Cardiac fibroblast (primary cell): ENCODE data around the gene PNMA8A.
A peak's percentile ranks its signal among the peaks of the same experiment; 100 is the strongest.

Experiments
- DNase-seq, 2 donors: peaks; one replicate each; pipeline versions ENCODE4 v3.0.0 to v3.0.0-alpha.2; 2010; ENCODE audit warnings: low read depth in 2 of 2
- H3K4me3 ChIP-seq, 2 donors: replicated peaks in 1 of 2; 1 replicate in 1 of 2; 2 replicates in 1 of 2; pipeline ENCODE4 v1.5.1; 2011; ENCODE audit warnings: low read depth in 2 of 2, low read length in 2 of 2, mild to moderate bottlenecking in 2 of 2, moderate library complexity in 1 of 2
- TF ChIP-seq, protein P1 (sequence below): IDR thresholded peaks from one replicate; pipeline ENCODE4 v1.5.1; 2011; ENCODE audit warnings: low read depth, mild to moderate bottlenecking, low read length, inconsistent platforms

The PNMA8A gene

DNA sequence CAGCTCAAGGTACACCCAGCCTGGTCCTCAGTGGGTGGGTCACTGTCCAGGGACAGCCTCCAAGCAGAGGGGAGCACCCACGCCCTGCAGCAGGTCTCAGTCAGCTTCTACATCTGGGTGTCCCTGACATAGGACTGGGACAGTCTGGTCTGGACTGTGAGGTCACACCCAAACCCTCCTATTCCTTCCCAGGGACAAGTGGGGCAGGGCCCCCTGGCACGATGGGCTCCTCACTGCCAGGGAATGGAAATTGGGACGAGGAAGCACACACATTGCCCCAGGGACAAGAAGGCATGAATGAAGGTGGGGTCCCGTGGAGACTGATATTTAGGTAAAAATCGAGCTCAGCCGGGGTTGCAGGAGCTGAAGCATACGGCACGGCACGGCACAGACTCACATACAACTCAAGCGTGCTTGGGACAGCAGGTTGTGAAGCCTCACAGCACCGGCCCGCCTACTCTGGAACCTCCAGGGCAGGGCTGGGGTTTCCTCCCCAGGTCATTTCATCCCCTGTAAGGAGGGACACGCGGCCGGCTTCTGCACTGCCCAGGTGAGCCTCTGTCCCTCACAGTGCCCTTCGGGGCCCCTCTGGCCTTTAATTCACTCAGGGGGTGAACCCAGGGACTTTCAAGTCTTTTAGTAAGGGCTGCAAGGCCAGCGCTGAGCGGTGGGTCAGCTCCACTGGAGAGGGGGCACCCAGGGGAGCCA lies 20.8 kb upstream of the PNMA8A start:
- DNase-seq, result no peak
- TF ChIP-seq, protein P1, sequence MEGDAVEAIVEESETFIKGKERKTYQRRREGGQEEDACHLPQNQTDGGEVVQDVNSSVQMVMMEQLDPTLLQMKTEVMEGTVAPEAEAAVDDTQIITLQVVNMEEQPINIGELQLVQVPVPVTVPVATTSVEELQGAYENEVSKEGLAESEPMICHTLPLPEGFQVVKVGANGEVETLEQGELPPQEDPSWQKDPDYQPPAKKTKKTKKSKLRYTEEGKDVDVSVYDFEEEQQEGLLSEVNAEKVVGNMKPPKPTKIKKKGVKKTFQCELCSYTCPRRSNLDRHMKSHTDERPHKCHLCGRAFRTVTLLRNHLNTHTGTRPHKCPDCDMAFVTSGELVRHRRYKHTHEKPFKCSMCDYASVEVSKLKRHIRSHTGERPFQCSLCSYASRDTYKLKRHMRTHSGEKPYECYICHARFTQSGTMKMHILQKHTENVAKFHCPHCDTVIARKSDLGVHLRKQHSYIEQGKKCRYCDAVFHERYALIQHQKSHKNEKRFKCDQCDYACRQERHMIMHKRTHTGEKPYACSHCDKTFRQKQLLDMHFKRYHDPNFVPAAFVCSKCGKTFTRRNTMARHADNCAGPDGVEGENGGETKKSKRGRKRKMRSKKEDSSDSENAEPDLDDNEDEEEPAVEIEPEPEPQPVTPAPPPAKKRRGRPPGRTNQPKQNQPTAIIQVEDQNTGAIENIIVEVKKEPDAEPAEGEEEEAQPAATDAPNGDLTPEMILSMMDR, result no peak
- no peak overlapping the region for H3K4me3 ChIP-seq

DNA sequence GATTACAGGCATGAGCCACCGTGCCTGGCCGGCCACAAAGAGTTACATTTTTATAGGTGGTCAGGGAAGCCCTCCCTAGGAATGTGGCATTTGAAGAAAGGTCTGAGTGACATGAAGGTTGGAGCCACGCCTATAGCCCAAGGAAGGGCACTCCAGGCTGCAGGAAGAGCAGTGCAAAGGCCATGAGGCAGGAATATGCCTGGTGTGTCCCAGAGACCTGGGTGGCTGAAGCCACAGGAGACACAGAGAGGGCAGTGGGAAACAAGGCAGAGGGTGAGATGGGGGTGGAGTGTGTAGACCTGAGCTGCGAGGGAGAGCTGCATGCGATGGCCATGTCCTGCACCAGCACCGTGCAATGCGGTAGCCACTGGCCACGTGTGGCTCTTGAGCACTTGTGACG lies 19.4 kb upstream of the PNMA8A start:
- DNase-seq, result no peak
- no peak overlapping the region for H3K4me3 ChIP-seq
- TF ChIP-seq, protein P1, result no peak

DNA sequence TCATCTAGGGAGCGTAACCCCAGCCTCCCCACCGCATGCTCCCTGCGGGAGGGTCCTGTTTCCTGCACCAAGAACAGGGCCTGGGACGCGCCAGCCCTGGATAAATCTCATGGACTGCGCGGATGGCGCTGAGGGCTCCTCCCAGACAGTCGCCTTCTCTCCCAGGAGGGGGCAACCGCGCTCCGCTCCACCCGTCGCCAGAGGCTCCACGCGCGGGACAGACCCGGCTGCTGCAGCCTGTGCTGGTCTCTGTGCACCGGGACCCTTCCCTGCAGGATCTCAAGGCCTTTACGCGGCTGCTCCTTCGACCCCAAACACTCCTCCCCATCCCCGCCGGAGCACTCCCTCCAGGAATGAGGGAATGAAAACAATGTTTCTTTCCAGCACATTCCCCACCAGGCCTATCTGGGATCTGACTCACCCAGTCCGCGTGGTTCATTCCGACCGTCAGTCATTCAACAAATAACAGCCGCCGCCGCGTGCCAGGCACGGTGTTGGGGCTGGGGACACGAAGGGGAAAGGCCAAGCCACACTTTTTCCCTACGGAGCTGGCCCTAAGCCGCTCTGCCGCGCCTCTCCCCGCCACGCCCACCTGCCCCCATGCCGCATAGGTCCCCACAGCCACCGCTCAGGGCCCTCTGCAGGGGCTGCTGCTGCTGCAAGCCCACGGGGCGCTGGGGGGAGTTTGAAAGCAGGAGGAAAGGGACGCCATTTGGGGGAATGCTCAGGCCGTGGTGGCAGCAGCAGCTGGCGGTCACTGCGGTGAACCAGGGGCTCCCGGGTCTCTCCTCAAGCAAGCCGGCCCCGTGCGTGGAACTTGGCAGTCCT lies 18.3 kb upstream of the PNMA8A start:
- TF ChIP-seq, protein P1, result peak; percentile 41
- H3K4me3 ChIP-seq, result no peak overlapping the region
- DNase-seq, result peak; percentile 60 to 71

DNA sequence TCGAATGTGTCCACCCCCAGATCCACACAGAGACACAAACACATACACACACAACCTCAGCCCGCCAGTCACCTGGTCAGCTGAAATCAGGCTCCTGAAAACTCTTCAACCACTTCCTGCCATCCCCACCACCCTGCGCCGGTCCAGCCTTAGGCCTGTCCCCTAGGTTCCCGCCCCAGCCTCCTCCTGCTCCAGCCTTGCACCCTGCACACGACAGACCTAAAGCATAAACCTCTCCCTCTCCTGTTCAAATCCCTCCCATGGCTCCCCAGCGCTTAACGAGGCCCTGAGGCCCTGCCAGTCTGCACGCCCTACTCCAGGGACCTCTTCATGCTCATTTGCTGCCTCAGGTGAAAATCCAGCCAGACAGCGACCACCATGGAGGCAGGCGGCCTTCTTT lies 17.2 kb upstream of the PNMA8A start:
- no peak for DNase-seq
- no peak overlapping the region for H3K4me3 ChIP-seq
- TF ChIP-seq, protein P1, result no peak

DNA sequence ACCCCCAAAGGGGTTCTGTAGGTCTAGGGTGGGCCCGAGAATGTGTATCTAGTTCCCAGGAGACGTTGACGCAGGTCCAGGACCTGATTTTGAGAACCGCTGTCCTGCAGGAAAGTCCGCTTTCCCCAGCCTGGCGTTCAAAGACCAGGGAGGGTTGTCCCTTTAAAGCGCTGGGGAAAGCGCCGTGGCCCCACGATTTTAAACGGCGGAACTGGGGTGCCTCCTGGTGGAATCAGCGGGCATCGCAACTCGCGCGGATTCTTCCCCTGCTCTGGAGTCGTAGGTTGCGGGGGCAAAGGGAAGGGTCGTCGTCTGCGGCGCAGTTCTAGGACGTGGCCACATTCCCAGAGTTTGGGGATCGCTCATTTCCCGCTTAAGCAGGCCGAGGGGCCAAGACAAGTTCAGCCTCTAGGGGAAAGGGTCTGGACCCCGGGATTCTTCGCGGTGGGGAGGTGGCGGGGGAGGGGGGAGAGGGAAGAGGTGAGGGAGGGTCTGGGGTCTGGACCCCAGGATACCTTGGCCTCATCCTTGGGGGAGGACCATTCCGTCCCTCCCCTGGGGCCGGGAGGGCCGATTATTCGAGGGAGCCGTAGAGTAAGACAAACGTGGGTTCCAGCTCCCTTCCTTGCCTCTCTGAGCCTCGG lies 16.6 kb upstream of the PNMA8A start:
- peak; percentile 78 for DNase-seq
- H3K4me3 ChIP-seq, result peak overlapping the region; percentile 16 to 37
- TF ChIP-seq, protein P1, result peak; percentile 93

DNA sequence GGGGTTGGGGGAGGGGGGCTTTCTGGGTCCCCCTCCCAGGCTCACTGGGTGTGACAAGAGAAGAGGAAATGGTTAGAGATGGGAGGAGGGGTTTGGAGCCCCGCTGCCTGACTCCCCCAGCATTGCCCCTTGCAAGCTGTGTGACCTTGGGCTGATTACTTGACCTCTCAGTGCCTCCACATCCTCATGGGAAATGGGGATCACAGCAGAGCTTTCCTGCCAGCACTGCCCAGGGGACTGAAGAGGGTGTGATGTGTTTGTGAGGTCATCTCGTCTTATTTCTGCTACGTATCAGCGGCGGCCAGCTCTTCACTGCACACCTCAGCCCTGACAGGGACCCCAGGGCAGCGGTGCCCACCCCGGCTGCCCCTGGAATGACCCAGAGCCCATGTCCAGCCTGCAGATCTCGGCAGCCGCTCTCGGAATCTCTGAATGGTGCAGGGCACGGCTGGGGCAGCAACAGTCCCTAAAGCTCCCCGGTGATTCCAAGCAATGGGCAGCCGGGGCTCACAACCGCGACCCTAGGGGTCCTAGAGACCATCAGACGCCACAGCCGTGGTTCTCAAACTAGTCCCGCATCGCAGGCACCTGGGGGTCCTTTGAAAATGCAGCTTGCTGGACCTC lies 15.9 kb upstream of the PNMA8A start:
- DNase-seq, result peak in 1 of 2 donors; percentile 22
- TF ChIP-seq, protein P1, result no peak
- H3K4me3 ChIP-seq, result peak overlapping the region; percentile 16 to 37
